ENCODE data around the gene CRYGC.

GRCh38 chr2:208097801-208098200 lies 31.8 kb downstream of the CRYGC start:
- no peak for TF ChIP-seq EZH2 (IDR thresholded peaks at IDR 0.05; ENCODE audit: low read depth, unreplicated experiment)
- no peak for TF ChIP-seq CTCF (conservative IDR thresholded peaks at IDR 0.05; ENCODE audit: low read depth in 2 of 2)
- TF ChIP-seq POLR2AphosphoS5 (IDR thresholded peaks at IDR 0.05; ENCODE audit: low read depth): no peak
- no peak for TF ChIP-seq CREB1 (CRISPR knock-in tag; IDR thresholded peaks at IDR 0.05; ENCODE audit: low read depth)
- TF ChIP-seq STAT1 (IDR thresholded peaks at IDR 0.05; ENCODE audit: unreplicated experiment): no peak
- TF ChIP-seq REST (IDR thresholded peaks at IDR 0.05; ENCODE audit: unreplicated experiment): no peak
- TF ChIP-seq JUNB (IDR thresholded peaks at IDR 0.05; ENCODE audit: unreplicated experiment): no peak
- no peak for TF ChIP-seq ETS1 (IDR thresholded peaks at IDR 0.05)
